GM12801 (cell line): ENCODE results near the gene RNF26.

Experiments
- CTCF ChIP-seq: IDR thresholded peaks from one replicate; pipeline ENCODE4 v1.5.1; 2011; ENCODE audit warnings: control low read depth; ENCODE audit not compliant: insufficient read length; ENCODE audit errors: extremely low read depth

RNF26 gene

GRCh38 chr11:119361056-119361787, 26.9 kb downstream of the RNF26 start:
- no peak for TF ChIP-seq CTCF

DNA sequence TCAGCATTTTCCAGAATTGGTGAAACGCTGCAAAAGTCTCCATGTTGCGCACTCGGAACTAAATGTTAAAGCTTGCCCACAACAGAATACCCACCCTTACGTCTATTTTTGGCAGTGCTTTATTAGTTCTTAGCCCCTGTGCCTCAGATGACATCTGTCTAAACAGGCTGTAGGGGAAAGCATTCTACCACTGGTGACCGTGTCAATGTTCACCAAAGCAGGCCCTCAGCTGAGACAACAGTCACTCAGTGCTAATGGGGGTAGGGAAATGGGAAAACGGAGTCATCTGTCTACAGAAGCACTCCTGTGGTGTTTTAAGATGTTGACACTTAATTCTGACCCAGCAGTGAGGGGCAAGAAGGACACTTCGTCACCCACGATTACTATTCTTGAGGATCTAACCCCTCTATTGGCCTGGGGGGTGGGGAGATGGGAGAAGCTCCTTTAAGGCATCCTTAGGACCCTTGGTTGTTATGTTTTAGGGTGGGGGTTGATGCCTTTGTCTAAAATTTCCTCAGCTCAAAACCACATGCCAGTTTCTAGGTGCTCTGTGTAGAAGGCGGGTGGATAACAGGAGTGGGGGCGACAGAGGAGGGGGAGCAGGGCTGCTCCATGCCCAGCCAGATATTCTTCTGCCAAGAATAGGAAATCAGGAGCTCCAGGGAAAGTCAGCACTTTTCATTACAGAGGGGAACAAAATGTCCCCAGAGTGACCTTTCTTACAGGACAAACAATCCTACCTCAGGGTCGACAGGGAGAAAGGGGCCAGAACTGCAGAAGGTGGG, 27.8 kb downstream of the RNF26 start:
- TF ChIP-seq CTCF, result no peak

GRCh38 chr11:119362741-119363080, 28.4 kb downstream of the RNF26 start:
- TF ChIP-seq CTCF, result no peak

DNA sequence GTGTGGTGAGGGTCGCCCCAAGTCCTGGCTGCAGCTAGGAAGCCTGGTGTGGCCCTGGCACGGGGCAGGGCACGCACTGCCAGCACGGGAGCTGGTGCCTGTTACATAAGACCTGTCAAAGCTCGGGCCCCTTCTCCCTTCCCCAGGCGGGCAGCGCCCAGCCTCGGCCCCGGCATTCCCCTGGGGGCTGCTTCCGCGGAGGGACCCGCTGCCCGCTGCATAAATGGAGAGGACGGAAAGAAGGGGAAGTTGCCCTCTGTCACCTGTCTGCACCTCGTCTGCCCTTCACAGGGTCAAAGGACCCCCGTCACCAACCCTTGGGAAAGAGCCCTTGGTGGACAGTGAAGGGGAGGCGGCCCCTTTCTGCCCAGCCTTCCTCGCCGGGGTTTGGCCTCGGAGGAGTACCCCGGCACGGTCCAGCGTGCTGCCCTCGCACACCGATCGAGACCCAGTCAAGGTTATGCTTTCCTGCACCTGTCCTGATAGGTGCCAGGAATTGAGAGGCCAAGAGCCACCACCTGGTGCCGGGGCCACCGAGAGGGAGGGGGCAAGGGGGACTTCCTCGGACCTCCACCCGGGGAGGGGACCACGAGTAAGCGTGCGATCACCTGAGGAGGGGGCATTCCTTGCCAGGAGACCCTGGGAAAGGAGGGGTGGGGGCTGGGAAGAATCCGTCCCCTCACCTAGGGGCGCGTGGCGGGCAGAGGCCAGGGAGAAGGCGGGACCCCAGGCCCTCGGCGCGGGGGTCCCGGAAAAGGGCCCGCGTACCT, 28.9 kb downstream of the RNF26 start:
- no peak for TF ChIP-seq CTCF

DNA sequence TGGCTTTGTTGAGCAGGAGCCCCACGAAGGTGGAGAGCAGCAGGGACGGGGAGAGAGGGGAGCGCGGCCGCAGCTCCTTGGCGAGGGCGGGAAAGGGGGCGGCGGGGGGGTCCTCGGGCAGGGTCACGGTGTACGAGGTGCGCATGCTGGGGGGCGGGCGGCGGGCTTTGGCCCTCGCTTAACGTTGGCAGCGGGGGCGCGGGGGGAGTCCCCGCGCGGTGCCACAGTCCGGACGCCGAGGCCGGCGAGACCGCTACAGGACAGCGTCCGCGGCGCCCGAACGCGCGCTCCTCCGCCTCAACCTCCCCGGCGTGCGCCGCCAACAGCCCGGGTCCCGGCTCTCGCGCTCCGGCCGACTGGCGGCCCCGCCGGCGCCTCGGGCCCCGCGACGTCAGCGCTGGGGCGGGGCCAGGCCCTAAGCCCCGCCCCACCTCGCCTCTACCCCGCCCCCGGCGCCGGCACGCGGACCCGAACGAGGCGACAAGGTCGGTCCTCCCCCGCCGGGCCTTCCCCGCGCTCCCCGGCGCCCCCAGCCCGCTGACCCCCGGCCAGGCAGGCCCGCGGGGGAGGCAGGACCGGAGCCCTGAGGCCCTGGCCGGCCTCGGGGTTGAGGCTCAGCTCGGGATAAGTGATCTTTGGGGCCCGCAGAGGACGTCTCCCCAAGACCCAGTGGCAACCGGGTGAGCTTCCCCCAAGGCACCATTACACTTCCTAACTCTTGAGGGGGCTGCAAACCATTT, 29.7 kb downstream of the RNF26 start:
- TF ChIP-seq CTCF, result no peak

DNA sequence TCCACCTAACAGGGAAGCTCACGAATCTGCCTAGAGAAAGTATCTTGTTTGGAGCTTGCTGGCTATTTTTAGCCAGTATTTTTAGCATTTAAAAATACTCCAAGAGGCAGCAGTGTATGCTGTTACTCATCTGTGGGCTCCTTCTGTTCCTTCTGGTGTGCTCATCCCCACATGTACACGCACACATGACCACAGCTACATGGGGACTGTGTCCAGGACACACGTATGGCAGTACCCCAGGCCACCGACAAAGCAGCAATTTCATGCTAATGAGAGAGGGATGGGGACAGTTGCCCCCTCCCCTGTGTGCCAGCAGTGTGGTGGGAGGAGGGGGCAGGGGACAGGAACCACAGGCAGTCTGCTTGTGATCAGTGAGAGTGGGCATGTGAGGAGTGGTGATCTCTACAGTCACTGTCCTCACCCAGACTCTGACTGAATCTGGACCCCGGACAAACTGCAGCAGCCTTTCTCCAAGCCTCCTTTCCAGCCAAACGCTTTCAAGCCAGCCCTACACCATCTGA, 30.8 kb downstream of the RNF26 start:
- no peak for TF ChIP-seq CTCF
